ENCODE measurements around the gene ITPKC.

GRCh38 chr19:40744554-40745401 is 27.9 kb downstream of the ITPKC start:
- TF ChIP-seq CTCF (conservative IDR thresholded peaks at IDR 0.05; ENCODE audit: low read length), result peak; percentile 68
- TF ChIP-seq EZH2phosphoT487 (IDR thresholded peaks at IDR 0.05; ENCODE audit: borderline replicate concordance), result no peak
